Measurements from ENCODE around the gene DEPDC5.

DEPDC5 gene

DNA sequence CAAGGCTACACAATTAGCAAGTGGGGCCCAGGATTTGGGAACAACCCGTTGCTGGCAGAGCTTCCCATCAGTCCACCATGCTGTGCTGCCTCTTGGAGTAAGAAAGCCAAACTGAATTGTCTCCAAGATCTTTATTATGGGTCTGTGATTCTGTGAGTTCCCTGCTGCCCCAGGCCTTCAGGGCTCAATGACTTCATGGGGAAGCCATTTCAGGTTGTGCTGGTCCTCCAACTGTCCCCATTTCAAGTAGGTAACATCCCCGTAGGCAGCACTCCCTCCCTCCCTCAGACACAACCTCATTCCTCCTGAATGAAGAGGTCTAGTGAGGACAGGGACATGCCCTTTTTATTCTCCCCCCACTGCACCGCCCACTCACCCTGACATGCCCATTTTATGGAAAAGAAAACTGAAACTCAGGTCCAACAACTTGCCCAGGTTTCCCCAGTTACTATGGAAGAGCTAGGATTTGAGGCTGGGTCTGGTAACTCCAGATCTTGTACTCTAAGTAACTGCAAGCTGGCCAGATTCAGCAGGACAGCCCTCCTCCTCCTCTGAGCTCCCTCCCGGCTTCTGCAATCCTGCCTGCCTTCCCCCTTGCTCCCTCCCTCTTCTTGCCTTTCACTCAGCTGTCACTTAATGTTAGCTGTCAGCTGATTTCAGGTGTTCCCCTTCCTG lies 182.3 kb downstream of the DEPDC5 start:
- TF ChIP-seq, protein P1, sequence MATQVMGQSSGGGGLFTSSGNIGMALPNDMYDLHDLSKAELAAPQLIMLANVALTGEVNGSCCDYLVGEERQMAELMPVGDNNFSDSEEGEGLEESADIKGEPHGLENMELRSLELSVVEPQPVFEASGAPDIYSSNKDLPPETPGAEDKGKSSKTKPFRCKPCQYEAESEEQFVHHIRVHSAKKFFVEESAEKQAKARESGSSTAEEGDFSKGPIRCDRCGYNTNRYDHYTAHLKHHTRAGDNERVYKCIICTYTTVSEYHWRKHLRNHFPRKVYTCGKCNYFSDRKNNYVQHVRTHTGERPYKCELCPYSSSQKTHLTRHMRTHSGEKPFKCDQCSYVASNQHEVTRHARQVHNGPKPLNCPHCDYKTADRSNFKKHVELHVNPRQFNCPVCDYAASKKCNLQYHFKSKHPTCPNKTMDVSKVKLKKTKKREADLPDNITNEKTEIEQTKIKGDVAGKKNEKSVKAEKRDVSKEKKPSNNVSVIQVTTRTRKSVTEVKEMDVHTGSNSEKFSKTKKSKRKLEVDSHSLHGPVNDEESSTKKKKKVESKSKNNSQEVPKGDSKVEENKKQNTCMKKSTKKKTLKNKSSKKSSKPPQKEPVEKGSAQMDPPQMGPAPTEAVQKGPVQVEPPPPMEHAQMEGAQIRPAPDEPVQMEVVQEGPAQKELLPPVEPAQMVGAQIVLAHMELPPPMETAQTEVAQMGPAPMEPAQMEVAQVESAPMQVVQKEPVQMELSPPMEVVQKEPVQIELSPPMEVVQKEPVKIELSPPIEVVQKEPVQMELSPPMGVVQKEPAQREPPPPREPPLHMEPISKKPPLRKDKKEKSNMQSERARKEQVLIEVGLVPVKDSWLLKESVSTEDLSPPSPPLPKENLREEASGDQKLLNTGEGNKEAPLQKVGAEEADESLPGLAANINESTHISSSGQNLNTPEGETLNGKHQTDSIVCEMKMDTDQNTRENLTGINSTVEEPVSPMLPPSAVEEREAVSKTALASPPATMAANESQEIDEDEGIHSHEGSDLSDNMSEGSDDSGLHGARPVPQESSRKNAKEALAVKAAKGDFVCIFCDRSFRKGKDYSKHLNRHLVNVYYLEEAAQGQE (IDR thresholded peaks at IDR 0.05; ENCODE audit: insufficient read depth in 1 of 2, low read depth in 2 of 2, low read length in 2 of 2) = no peak
- TF ChIP-seq TAF1 (IDR thresholded peaks at IDR 0.05; ENCODE audit: borderline replicate concordance, insufficient read depth, low read length) (no peak), POLR2AphosphoS5 (IDR thresholded peaks at IDR 0.05; ENCODE audit: low read depth, low read length) (no peak)

DNA sequence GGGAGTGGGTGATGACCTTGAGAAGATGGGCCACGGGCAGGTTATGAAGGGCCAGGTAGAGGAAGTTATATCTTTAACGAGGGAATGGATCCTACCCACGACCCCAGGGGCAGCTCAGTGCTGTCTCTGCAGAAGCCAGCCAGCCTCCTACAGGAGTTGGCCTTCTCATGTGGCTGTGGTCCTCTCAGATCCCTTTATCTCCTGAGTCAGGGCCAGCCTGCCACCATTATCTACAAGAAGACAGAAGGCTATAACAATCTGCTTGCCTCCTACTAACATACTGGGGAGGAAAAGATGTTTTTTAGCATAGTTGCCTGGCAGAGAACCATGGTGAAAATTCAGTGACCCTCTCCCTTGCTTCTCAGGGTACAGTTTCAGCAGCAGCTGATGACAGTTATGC lies 183.5 kb downstream of the DEPDC5 start:
- no peak for TF ChIP-seq TAF1 (IDR thresholded peaks at IDR 0.05; ENCODE audit: borderline replicate concordance, insufficient read depth, low read length)
- no peak for TF ChIP-seq POLR2AphosphoS5 (IDR thresholded peaks at IDR 0.05; ENCODE audit: low read depth, low read length)
- TF ChIP-seq FOXP2 (optimal IDR thresholded peaks at IDR 0.05; ENCODE audit: borderline replicate concordance, extremely low read depth, extremely low read length, insufficient read depth) = no peak
- TF ChIP-seq SIN3A (IDR thresholded peaks at IDR 0.05; ENCODE audit: borderline replicate concordance, insufficient read depth, low read length) = no peak
- TF ChIP-seq, protein P1 (IDR thresholded peaks at IDR 0.05; ENCODE audit: insufficient read depth in 1 of 2, low read depth in 2 of 2, low read length in 2 of 2) = no peak

DNA sequence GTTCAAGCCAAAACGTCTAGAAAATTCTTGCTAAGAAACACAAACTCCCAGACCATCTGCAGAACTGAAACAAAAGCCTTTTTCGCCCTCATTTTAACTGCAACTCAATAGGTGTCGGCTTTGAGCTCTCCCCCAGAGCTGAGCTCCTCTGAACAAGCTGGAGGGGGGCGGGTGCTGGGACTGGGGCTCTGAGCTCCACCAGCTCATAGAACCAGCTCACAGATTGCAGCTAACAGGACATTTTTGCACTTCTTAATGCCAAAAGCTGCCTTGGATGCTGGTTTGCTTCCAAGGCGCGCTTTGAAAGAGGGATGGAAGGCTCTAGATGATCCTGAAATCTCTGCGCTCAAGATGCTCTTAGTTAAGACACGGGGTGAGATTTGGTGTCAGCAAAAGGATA lies 184.5 kb downstream of the DEPDC5 start:
- TF ChIP-seq POLR2AphosphoS5 (IDR thresholded peaks at IDR 0.05; ENCODE audit: low read depth, low read length) (no peak), SIN3A (IDR thresholded peaks at IDR 0.05; ENCODE audit: borderline replicate concordance, insufficient read depth, low read length) (no peak), FOXP2 (optimal IDR thresholded peaks at IDR 0.05; ENCODE audit: borderline replicate concordance, extremely low read depth, extremely low read length, insufficient read depth) (no peak), TAF1 (IDR thresholded peaks at IDR 0.05; ENCODE audit: borderline replicate concordance, insufficient read depth, low read length) (no peak)
- TF ChIP-seq, protein P1 (IDR thresholded peaks at IDR 0.05; ENCODE audit: insufficient read depth in 1 of 2, low read depth in 2 of 2, low read length in 2 of 2) = no peak

DNA sequence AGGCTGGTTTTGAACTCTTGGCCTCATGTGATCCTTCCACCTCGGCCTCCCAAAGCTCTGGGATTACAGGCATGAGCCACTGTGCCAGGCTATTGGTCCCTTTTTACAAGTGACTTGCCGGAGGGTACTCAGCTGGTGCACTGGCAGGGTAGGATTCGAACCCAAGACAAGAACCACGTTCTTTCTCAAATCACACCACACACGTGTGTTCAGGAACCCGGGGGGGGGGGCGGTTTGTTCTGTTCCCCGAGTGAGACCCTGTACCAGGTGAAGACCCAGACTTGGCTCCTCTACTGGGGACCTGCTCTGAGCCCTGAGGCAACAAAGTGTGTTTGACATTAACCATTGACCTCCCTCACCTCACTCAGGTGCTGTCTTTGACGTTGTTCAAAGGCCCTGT lies 186.7 kb downstream of the DEPDC5 start:
- TF ChIP-seq TAF1 (IDR thresholded peaks at IDR 0.05; ENCODE audit: borderline replicate concordance, insufficient read depth, low read length) (no peak), SIN3A (IDR thresholded peaks at IDR 0.05; ENCODE audit: borderline replicate concordance, insufficient read depth, low read length) (no peak), FOXP2 (optimal IDR thresholded peaks at IDR 0.05; ENCODE audit: borderline replicate concordance, extremely low read depth, extremely low read length, insufficient read depth) (no peak), POLR2AphosphoS5 (IDR thresholded peaks at IDR 0.05; ENCODE audit: low read depth, low read length) (no peak)
- TF ChIP-seq, protein P1 (IDR thresholded peaks at IDR 0.05; ENCODE audit: insufficient read depth in 1 of 2, low read depth in 2 of 2, low read length in 2 of 2) = no peak

DNA sequence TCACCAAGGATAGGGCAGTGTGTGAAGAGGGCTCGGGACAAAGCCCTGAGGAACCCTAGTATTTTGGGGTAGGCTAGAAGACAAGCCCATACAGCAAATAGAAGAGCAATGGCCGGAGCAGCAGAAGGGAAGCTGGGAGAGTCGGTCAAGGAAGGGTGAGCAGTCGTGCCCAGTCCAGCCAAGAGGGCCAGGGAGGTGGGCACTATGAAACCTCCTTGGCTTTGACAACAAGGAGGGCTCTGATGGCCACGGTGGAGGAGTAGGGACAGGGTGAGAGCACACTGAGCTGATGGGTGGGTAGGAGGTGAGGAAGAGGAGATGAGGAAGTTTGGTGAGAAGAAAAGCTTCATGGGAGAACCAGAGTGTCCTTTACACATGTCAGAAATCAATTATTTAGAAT lies 188.3 kb downstream of the DEPDC5 start:
- no peak for TF ChIP-seq FOXP2 (optimal IDR thresholded peaks at IDR 0.05; ENCODE audit: borderline replicate concordance, extremely low read depth, extremely low read length, insufficient read depth)
